Neural cell (in vitro differentiated cells): ENCODE measurements around the gene GIT2.

Source experiments
- CTCF ChIP-seq: fragments of 450-650 bp; IDR thresholded peaks from 2 replicates; pipeline ENCODE4 v1.5.1; 2014; ENCODE audit warnings: antibody characterized with exemption, mild to moderate bottlenecking, moderate library complexity; ENCODE audit not compliant: poor library complexity, severe bottlenecking
- EZH2 ChIP-seq: fragments of 200-600, 300-800 bp; shearing (Covaris generic), sonication (generic); IDR thresholded peaks from 2 replicates; pipeline ENCODE4 v1.6.1; 2014; ENCODE audit warnings: antibody characterized with exemption, low read length, borderline replicate concordance, mild to moderate bottlenecking; ENCODE audit not compliant: insufficient read depth, poor library complexity, severe bottlenecking
- MXI1 ChIP-seq: fragments of 450-650 bp; conservative IDR thresholded peaks from 2 replicates; pipeline ENCODE4 v1.6.1; 2014; ENCODE audit warnings: antibody characterized with exemption, mild to moderate bottlenecking; ENCODE audit not compliant: poor library complexity, severe bottlenecking
- POLR2AphosphoS5 ChIP-seq: IDR thresholded peaks from 2 replicates; pipeline ENCODE4 v1.6.1; 2012
- REST ChIP-seq: IDR thresholded peaks from 2 replicates; pipeline ENCODE4 v1.6.1; 2012; ENCODE audit warnings: borderline replicate concordance
- TAF1 ChIP-seq: IDR thresholded peaks from 2 replicates; pipeline ENCODE4 v1.6.1; 2012; ENCODE audit warnings: low read depth

GRCh38 chr12:109988903-109989302, 7.3 kb downstream of the GIT2 start:
- TF ChIP-seq CTCF (no peak), REST (no peak), MXI1 (no peak), EZH2 (no peak), POLR2AphosphoS5 (no peak), TAF1 (no peak)
